ENCODE measurements around the gene SPTA1. TPM values are rescaled to one million over a fixed set of nuclear protein-coding genes. Genes with fewer than 3 reads are reported as not detected.

SPTA1 gene
- total RNA-seq, 1 donor from 2014 or later = not detected

DNA sequence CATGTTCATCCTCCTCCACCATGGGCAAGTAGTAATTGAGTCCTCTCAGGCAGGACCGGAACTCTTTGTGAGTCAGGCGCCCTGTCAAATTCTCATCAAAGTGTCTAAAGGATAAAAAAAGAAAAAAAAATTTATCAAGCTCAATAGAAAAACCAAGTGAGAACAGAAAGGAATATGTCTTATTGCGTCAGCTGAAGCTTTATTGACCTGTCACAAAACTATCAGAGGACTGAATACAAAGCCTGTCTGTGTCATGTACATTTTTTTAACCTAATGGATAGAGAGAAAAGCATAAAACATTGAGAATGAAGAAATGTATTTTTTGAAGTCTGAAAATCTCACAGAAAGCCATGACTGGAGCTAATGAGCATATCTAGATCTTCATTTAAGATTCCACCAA lies 72.8 kb downstream of the SPTA1 start:
- Mint-ChIP-seq H3K36me3 (ENCODE audit: unreplicated experiment) (no peaks in the 10 kb centered on the region), H3K4me3 (ENCODE audit: unreplicated experiment) (no peak overlapping the region), H3K27ac (ENCODE audit: unreplicated experiment) (no peak overlapping the region), H3K27me3 (ENCODE audit: unreplicated experiment) (no peaks in the 10 kb centered on the region), H3K4me1 (ENCODE audit: low read depth, unreplicated experiment) (no peaks in the 10 kb centered on the region), H3K9me3 (ENCODE audit: unreplicated experiment) (no peaks in the 10 kb centered on the region)
- TF ChIP-seq, protein P1, sequence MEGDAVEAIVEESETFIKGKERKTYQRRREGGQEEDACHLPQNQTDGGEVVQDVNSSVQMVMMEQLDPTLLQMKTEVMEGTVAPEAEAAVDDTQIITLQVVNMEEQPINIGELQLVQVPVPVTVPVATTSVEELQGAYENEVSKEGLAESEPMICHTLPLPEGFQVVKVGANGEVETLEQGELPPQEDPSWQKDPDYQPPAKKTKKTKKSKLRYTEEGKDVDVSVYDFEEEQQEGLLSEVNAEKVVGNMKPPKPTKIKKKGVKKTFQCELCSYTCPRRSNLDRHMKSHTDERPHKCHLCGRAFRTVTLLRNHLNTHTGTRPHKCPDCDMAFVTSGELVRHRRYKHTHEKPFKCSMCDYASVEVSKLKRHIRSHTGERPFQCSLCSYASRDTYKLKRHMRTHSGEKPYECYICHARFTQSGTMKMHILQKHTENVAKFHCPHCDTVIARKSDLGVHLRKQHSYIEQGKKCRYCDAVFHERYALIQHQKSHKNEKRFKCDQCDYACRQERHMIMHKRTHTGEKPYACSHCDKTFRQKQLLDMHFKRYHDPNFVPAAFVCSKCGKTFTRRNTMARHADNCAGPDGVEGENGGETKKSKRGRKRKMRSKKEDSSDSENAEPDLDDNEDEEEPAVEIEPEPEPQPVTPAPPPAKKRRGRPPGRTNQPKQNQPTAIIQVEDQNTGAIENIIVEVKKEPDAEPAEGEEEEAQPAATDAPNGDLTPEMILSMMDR (IDR thresholded peaks at IDR 0.05; ENCODE audit: partially characterized antibody, unreplicated experiment) = no peak
- DNase-seq = no peak

DNA sequence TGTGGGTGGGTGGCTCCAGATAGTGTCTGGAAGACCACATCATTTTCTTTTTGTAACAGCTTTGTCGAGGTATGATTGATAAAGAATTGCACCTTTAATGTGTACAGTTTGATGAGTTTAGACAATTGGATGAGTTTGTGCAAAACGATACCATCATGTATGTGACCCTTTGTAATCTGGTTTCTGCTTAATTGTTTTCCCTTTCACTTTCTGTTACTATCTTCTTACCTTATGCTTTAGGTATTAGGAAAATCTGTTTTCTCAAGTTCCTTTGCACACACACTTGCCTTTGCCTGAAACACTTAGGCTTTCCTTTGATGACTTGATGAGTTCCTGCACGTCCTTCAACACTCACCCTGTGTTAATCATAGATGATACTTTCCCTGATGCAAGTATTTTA lies 74.6 kb downstream of the SPTA1 start:
- TF ChIP-seq, protein P1 (IDR thresholded peaks at IDR 0.05; ENCODE audit: partially characterized antibody, unreplicated experiment) = no peak
- no peak for DNase-seq
- Mint-ChIP-seq H3K36me3 (ENCODE audit: unreplicated experiment) (no peaks in the 10 kb centered on the region), H3K4me3 (ENCODE audit: unreplicated experiment) (no peak overlapping the region), H3K27me3 (ENCODE audit: unreplicated experiment) (no peaks in the 10 kb centered on the region), H3K4me1 (ENCODE audit: low read depth, unreplicated experiment) (no peaks in the 10 kb centered on the region), H3K27ac (ENCODE audit: unreplicated experiment) (no peak overlapping the region), H3K9me3 (ENCODE audit: unreplicated experiment) (no peaks in the 10 kb centered on the region)

DNA sequence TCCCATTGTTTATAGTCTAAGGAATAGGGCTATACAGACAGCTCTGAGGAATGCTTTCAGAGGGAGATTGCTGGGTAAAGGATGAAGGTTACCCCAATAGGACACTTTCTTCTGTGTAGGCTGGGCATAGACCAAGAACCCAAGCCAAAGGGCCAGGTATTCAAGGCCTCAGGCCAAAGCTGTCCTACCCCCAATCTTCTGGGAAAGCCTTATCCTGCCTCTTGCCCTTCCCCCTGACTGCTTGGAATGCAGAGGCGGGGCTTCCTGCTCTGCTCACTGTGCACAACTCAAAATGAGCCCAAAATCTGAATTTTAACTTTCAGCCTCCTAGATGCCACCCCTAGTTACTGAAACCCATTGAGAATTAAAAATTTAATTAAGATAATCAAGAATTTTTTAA lies 79.2 kb downstream of the SPTA1 start:
- H3K36me3 Mint-ChIP-seq (ENCODE audit: unreplicated experiment) = no peaks in the 10 kb centered on the region
- peaks cover 3% of the 10 kb centered on the region for H3K4me1 Mint-ChIP-seq (ENCODE audit: low read depth, unreplicated experiment)
- H3K4me3 Mint-ChIP-seq (ENCODE audit: unreplicated experiment) = no peak overlapping the region
- H3K27me3 Mint-ChIP-seq (ENCODE audit: unreplicated experiment) = no peaks in the 10 kb centered on the region
- H3K9me3 Mint-ChIP-seq (ENCODE audit: unreplicated experiment) = no peaks in the 10 kb centered on the region
- H3K27ac Mint-ChIP-seq (ENCODE audit: unreplicated experiment) = no peak overlapping the region
- no peak for DNase-seq
- TF ChIP-seq, protein P1 (IDR thresholded peaks at IDR 0.05; ENCODE audit: partially characterized antibody, unreplicated experiment) = no peak

DNA sequence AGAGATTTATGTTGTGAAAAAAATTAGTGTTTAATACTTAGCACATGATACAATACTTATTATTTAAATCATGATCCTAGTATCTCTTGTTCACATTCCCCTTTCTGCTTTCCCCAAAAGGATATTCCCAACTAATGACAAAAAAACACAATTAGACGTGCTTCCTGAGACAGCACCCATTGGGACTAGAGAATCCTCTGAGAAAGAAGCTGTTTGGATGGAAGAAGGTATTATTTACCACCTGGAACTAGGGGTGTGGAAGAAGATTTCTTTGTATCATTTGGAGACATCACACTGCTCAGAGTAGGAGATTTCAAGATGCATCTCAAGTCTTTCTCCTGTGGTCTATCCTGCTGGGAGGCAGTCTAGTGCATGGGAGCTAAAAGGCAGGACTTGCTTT lies 81.5 kb downstream of the SPTA1 start, which contains the start of gene OR10Z1:
Gene OR10Z1 (plus strand): TSS at position 301 of the 400 bp plus-strand sequence. CDS start 1,171 bp downstream, outside the sequence.
- Mint-ChIP-seq H3K9me3 (ENCODE audit: unreplicated experiment) (no peaks in the 10 kb centered on the region), H3K27ac (ENCODE audit: unreplicated experiment) (no peak within 1 kb of the TSS), H3K4me3 (ENCODE audit: unreplicated experiment) (no peak within 1 kb of the TSS), H3K27me3 (ENCODE audit: unreplicated experiment) (no peaks in the 10 kb centered on the region), H3K4me1 (ENCODE audit: low read depth, unreplicated experiment) (peaks cover 3% of the 10 kb centered on the region), H3K36me3 (ENCODE audit: unreplicated experiment) (no peaks in the 10 kb centered on the region)
- TF ChIP-seq, protein P1 (IDR thresholded peaks at IDR 0.05; ENCODE audit: partially characterized antibody, unreplicated experiment) = no peak
- DNase-seq = no peak

DNA sequence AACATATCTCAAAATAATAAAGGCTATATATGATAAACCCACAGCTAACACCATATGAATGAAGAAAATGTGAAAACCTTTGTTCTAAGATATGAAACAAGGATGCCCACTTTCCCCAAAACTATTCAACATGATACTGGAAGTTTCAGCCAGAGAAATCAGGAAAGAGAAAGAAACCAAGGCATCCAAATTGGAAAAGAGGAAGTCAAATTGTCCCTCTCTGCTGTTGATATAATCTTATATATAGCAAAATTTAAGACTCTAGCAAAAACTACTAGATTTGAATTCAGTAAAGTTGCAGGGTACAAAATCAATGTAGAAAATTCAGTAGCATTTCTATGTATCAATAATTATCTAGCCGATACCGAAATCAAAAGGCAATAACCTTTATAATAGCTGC lies 85.8 kb downstream of the SPTA1 start:
- no peak for DNase-seq
- Mint-ChIP-seq H3K27ac (ENCODE audit: unreplicated experiment) (no peak overlapping the region), H3K27me3 (ENCODE audit: unreplicated experiment) (peaks cover 6% of the 10 kb centered on the region), H3K4me1 (ENCODE audit: low read depth, unreplicated experiment) (no peaks in the 10 kb centered on the region), H3K36me3 (ENCODE audit: unreplicated experiment) (peaks cover 4% of the 10 kb centered on the region), H3K9me3 (ENCODE audit: unreplicated experiment) (no peaks in the 10 kb centered on the region), H3K4me3 (ENCODE audit: unreplicated experiment) (no peak overlapping the region)
- TF ChIP-seq, protein P1 (IDR thresholded peaks at IDR 0.05; ENCODE audit: partially characterized antibody, unreplicated experiment) = no peak

Data from glutamatergic neuron (in vitro differentiated cells).